ENCODE results near the gene USP6NL. TPM values are rescaled to one million over a fixed set of nuclear protein-coding genes. Genes with fewer than 3 reads are reported as not detected.

The USP6NL gene
- total and polyA plus RNA-seq, 9 of the 15 experiments (the other 6 are each of a cell fraction or from before 2014, with no cell fraction given), result 3.2 to 26.6 (median 19.8) TPM

GRCh38 chr10:11448545-11449244, 162.8 kb downstream of the USP6NL start (continued):
- no peak for TF ChIP-seq ATF3 (IDR thresholded peaks at IDR 0.05)
- TF ChIP-seq ATF3 (CRISPR knock-in tag; conservative IDR thresholded peaks at IDR 0.05), result no peak
- no peak for TF ChIP-seq CHD7 (IDR thresholded peaks at IDR 0.05; ENCODE audit: low read depth, low read length)
